HG02798 (cell line): ENCODE data around the gene PID1.

ENCODE experiments used
- ATAC-seq: cut with Tn5 transposase; IDR thresholded peaks from one replicate; pipeline ENCODE4 v1.9.1; 2021; ENCODE audit warnings: mild to moderate bottlenecking; ENCODE audit not compliant: unreplicated experiment, poor library complexity

Gene PID1

DNA sequence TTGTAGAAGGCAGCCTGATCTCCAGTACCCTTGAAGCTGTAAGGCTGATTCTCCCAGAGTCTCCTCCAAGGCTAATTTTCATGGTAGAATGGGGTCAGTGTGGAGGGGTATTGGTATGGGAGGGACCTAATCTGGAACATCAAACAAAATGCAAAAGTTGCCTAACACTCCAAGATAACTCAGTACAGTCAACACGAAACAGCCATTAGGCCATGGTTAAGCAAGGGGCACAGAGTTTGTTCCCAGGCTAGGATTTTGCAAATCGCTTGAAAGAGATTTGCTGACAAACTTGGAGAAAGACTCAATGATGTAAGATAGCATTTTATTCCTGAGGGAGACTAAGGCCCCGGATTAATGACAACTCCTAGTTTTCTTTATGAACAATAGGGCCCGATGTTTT, 5.4 kb downstream of the PID1 start:
- no peak for ATAC-seq

DNA sequence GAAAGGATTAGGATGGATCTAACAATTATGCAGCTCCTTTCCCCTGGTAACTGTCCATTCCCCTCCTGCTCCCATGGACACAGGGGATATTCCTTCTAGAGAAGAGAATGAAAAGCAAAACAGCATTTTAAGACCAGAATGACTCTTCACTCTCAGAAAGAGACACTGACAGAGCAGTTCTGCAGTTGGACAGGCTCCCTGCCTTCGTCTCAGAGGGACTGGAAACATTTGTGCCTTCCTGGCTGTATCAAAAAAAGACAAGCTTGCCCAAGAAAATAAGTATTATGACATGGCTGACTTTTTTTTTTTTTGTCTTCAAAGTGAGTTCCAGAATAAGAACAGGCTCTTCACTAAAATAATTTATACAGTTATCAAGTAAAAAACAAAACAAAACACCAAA, 9.5 kb downstream of the PID1 start:
- no peak for ATAC-seq

DNA sequence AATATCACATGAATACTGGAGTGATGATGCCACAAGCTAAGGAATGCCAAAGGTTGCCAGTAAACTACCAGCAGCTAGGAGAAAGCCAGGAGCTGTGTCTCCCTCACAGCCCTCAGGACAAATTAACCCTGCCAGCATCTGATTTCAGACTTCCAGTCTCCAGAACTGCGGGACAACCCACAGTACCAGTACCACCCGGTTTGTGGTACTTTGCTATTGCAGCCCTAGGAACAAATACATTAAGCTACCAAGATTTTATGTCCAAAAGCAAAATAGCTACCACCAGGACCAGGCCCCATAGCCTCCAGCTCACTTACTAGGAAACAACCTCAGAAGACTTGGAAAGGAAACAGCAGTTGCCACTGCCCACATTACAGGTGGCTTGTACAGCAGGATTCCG, 10.0 kb downstream of the PID1 start:
- no peak for ATAC-seq

DNA sequence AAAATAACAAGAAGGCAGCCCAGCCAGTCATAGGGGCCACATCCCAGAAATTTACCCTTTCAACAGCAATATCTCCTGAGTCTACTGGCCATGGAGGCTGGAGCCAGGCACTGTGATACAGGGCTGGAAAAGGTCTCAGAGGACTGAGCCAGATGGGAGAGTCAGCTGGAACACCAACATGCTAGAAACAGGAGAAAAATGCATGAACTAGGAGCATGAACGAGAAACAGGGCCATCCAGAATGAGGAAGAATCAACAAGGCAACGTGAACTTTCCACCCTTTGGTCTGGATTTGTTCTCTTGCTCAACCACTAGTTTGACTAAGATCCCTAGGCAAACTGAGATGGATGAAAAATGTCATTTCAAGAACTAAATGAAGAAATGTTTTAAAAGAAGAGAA, 13.1 kb downstream of the PID1 start:
- no peak for ATAC-seq

DNA sequence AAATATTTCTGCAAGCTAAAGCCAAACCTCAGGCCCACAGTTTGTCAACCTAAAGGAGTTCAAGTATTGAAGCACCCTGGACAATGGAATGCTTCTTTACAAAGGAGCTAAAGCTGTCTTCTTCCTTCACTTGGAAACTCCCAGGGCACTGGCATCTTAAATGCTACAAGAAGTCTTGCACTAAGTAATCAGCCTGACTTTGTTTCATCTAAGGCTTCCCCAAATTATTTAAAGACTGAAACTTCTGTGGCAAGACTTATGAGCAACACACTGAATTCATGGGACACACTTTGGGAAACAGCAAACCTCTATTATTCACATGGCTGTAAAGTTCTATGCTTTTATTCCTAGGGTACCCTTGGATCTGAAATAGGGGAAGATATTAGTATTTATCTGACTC, 14.7 kb downstream of the PID1 start:
- no peak for ATAC-seq

DNA sequence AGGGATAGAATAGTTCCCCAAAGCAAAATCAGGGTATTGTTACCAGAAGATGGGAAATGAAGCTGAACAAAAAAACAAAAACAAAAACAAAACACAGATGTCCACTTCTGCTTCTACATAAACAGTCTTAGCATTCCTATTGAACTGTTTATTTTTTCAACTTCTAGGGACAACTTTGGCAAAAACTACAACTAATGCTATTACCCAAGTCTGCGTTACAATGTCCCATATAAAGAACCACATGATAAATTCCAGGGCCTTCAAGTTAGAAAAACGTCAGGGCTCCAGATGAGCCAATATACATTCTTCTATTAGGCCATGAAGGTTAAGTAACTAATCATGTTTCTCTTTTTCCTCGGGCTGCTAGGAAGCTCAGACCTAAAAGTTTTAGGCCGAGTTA, 16.9 kb downstream of the PID1 start:
- no peak for ATAC-seq

DNA sequence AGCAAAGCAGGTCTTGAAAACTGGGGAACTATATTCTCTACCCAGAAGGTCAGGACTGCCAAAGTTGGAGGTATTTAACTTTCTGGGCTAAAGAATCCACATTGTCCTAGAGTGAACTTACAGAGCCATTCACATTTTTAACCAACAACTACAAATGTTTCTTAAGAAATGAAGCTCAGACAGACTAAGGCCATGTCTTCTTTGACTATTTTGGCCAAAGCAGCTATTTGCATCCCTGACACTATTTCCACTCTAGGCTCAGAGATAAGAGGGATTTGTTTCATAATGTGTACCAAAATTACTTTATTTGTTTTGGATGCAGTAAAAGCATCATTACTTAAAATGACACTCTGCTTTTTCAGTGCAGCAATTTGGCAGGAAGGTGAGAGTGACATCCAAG, 18.1 kb downstream of the PID1 start:
- ATAC-seq, result no peak

DNA sequence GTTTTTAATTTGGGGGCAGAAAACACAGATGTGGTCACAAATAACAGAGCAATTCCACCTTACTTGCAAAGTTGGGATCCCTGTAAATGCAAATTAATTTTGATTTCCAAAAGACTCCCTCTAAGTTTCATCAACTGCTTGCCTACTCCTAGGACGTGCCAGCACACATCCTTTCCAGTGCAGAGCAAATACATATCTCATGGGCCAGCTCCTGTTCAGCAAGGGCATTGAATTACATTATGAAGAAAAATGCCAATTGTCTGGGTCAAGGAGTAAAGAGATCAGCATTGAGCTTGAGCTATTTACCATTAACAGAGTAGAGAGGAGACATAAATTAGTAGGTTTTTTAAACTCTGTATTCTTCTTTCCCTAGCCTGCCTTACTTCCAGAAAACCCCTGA, 18.8 kb downstream of the PID1 start:
- no peak for ATAC-seq

DNA sequence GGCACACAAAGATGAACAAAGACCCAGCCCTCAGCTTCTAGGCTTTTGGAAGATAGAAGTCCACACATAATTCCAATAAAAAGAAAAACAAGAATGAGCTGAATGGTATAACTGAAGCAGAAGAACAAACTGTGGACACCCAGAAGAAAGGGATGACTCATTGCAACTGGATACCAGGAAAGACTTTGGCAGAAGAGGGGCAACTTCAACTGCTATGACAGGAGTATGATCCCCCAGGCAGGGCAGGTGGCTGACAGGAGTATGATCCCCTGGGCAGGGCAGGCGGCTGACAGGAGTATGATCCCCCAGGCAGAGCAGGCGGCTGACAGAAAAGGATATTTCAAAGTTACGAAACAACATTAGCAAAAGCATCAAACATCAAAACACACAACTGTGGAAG, 21.6 kb downstream of the PID1 start:
- ATAC-seq, result no peak

DNA sequence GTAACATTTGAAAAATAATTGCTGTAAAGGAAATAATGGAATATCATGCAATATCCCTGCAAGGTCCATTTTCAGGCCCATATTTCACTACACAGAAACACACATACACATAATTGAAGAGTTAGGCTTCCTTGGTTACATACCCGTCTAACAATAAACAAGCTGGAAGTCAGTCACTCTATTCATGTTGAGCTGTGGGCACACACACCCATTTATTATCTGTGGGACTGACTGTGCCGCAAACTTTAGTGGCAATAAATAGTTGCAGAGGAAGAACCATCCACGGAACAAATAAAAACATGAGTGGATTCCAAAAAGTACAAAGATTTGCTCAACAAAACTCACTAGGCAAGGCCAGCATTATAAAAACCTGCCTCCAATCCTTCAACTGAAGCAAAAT, 24.8 kb downstream of the PID1 start:
- no peak for ATAC-seq

DNA sequence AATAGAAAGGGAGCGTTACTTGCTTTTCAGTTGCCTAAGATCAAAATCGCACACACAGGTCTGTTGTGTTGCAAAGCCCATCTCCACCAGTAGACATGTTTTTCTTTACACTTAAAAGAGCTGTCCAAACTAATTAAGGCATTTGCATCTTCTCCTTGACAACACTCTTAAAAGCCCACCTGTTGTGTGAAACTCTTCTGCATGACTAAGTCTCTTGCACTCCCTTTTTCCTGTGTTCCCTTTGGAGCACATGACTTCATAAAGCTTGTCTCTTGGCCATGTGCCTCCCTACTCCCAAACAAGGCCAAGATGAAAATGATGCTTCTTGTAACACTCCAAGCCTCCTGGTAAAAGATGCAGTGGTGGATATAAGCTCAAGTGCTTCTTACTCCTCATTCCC, 26.1 kb downstream of the PID1 start:
- ATAC-seq, result no peak

DNA sequence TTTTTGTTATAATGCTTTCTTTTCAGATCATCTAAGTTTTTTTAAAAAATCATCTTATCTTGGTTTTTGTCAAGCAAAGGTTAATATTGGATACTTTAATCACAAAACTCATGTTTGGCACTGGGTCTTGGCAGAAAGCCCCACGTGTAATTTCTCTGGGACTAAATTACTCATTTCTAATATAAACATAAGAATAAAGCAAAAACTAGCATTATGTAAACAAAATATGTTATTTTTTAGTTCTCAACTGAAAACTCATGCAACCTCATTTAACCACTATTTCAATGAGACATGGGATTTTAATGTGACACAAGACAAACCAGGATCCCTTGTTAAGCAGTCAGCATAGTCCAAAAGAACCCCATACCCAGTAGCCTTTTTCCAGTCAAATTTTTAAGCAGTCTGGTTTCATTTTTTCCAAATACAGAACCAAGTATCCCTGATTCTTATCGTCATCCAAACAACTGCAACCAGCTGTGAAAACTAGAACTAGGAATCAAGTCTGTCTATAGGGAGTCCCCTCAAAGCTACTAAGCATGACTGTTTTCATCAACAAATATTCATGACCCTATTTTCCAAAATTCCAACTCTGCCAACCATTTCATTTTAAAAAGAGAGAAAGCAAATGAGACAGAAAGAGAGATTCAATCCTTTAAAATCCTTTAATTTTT, 27.1 kb downstream of the PID1 start:
- no peak for ATAC-seq

DNA sequence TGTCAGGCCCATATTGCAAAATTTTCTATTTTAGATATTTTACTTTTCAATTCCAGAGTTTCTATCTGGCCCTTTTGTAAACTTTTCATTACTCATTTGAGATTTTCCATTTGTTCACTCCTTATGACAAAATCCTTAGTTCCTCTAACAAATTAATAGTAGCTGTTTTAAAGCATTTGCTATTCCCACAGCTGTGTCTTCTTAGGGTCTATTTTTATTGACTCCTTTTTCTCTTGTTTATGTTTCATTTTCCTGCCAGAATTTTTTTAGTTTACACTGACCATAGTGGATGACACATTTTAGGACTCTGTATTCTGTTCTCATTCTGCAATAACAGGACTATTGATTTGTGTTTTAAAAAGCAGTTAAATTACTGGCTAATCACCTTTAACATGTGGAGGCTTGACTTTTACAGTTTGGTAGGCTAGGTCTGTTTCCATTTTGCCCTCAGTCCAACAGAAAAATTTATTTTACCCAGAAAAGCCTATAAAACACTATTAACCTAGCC, 30.0 kb downstream of the PID1 start:
- no peak for ATAC-seq

DNA sequence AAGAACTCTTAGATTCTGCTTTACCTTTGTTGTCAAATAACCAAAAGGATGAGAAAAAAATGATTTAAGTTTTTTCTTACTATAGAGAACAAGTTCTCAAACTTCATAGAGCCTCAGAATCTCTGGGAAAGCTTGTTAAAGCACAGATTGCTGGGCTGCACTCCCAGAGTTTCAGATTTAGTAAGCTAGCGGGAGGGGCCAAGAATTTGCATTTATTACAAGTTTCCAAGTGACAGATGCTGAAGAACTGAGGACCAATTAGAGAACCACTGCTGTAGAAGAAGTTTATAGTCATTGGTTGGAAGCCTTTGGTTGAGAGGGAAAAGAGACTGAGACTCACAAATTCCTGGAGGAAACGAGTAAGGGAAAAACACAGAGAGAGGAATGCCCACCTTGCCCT, 32.1 kb downstream of the PID1 start:
- no peak for ATAC-seq

DNA sequence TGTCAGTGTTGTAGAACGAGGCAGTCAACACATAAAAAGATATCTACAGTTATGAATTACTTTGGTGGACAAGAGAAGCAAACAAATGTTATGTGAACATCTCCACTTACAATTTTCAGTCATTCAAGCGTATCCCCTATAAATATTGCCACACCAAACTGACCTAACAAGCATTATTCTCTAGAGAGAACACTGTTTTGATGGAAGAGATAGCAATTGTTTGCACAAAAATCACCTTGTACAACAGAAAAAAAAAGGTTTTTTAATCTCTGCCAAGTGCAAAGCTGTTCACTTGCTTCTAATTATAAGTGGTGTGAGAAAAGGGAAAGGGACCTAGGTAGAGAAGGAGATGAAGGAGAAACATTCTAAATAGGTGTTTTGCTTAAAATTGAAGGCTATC, 33.8 kb downstream of the PID1 start:
- no peak for ATAC-seq

DNA sequence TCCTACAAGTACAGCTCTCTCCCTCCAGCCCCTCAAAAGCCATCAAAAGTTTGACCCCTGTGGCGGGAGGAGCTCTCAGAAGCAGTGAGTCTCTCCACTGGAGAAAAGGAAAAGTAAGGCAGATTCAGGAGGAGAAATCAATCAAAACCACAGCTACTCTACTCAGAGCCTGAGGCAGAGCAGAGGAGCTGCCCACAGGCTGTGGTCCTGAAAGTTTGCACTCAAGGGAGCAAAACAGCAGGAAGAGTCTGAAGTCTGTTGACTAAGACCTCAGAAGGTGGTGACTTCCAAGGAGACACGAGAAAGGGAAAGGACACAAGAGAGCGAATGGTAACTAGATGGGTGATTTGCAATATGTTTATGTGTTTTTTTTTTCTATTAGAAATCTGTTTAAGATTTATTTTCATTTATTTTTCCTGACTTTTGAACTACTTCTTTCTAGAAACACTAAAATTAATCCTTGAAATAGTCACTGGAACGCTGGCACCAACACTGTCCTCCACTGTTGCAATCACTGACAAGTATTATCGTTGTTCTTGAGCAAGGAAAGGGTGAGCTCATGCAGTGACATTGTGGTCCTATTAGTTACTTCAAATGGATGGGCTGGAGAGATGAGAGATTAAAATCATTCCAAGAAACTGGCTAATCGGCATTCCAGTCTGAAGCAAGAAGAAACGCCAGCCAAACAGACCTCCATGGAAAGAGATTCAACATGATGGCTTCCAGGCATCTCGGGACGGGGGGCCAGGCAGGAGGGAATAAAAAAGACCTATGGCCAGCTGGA, 35.8 kb downstream of the PID1 start:
- no peak for ATAC-seq

DNA sequence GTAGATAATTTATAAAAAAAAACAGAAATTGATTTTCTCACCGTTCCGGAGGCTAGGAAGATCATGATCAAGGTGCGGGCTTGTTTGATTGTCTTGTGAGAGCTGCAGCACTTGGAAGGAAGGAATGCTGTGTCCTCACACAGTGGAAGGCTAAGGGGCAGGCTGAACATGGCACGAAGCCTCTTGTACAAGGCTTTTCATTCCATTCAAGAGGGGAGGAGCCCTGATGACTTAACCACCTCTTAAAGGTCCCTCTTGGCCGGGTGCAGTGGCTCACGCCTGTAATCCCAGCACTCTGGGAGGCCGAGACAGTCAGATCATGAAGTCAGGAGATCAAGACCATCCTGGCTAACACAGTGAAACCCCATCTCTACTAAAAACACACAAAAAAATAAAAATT, 39.2 kb downstream of the PID1 start:
- ATAC-seq, result no peak

DNA sequence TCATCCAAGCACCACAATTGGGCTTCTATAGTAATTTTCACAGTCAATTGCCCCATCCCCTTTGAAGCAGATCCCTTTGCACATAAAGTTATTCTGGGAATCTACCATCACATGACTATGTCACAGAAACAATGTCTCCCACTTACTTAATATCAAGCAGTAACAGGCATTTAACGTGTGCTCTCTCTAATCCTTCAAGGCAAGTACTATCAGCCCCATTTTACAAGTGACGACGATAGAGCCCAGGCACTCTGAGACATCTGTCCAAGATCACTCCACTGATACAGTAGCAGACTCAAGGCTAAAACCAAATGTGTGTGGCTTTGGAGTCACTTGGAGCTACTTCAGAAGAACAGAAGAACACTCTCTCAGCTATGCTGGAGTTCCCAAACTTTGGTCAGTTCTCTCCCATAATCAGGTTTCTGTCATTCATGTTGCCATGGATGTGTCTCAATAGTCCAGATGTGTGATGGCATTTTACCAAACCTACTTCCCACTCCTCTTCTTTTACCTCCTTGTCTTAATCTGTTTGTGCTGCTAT, 39.7 kb downstream of the PID1 start:
- ATAC-seq, result no peak

DNA sequence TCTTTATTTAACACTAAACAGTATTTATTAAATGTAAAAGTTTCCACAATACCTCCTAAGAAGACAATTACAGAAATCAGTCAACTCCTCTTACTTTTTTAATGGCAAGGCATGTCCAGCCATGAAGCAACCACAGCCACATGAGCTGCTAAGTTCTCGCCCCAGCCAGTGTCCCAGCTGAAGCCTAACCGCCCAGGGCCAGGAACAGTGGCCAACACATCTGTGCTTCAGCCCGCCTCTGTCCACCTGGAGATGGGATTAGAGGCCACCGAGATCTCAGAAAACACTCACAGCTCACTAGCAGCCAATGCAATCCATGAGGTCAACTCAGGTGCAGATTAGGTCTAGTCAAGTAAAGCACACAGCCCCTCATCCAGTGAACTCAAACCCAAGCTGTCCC, 40.2 kb downstream of the PID1 start:
- no peak for ATAC-seq

DNA sequence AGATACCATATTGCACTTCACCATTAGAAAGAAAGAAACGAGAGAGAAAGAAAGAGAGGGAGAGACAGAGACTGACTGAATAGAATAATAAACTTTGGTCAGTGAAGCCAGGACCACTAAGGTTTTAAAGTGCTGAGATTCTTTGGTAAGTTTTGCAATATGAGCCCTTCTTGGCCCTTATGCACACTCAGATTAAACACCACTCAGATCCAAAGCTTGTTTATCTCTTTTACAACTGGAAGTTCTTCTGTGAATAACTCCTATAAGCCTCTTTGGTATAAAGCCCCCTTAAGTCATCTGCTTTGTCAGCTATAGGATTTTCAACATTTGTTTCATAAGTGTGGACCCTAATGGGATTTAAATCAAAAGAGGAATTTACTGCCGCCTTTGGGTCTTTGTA, 40.8 kb downstream of the PID1 start:
- no peak for ATAC-seq

DNA sequence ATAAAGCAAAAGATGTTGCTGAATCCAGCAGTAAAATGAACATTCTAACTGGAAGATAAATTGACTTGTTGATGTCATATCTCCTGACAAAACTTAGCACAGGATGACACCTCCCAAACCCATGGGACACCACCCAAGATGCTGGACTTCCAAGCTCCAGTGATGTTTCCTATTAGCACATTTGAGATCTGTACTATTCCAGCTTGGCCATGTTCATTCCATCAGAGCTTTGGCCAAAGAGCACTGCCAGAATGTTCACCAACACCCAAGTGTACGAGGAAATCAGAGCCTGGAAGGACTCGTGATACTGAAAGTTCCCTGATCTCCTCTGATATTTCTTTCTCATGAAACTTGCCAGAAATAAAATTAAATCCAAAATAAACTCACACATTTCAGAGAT, 44.7 kb downstream of the PID1 start:
- no peak for ATAC-seq

DNA sequence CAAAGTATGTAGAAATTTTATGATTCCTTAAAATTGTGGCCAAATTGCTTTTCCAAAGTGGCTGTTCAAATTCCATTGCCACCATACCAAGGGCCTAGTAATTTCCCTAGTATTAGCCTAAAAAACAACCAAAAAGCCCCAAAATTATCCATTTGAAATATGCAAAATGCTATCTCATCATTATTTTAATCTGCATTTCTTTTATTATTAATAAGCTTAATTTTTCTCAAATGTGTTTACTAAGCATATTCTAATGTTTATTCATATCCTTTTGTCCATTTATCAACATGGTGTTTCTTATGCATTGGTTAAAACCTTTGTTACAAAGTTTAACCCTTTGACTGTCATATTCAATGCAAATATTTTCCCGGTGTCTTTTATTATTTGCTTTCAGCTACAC, 48.0 kb downstream of the PID1 start:
- ATAC-seq, result no peak
